NCI-H748 (cell line): ENCODE results near the gene KLC1.

ENCODE experiments used
- DNase-seq: peaks from one replicate; lab custom pipeline; 2025; ENCODE audit not compliant: unreplicated experiment; lab: John Stamatoyannopoulos, UW

KLC1 gene

GRCh38 chr14:103745424-103745823 is 116.4 kb downstream of the KLC1 start:
- DNase-seq, result no peak

DNA sequence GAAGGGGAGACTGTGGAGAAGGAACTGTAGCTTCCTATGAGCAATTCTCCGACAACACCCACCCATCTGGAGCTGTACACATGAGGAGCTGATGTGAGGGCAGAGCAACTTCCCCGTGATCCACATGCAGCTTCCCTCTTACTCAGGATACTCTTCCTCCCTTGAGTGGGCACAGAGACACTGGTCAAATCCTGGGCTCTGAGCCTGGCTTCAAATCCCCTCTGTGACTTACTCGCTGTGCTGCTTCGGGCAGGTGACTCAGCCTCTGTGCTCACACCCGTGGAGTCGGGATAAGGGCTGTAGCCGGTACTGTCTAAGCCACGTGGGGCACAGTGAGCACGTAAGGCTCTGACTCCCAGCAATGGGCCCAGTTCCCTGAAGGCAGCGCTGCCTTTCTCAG is 117.7 kb downstream of the KLC1 start:
- DNase-seq, result no peak

DNA sequence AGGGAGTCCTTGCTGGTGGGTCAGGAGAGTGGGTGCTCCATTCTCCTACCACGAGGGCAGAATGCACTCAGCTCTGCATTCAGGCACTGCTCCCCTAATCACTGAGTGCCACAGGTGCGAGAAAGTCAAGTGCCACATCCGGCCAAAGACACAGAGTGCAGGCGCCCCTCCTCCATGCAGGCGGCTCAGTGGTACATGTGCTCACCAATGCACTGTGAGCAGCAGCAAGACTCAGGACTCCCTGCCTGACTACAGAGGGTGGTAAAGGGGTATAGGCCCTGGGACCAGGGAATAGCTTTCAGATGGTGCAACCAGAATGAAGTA is 119.5 kb downstream of the KLC1 start:
- DNase-seq, result no peak

GRCh38 chr14:103749452-103749851 is 120.4 kb downstream of the KLC1 start:
- DNase-seq, result no peak

- no peak for DNase-seq
These were observed 120.8 kb downstream of the KLC1 start for GRCh38 chr14:103749860-103750259.
